Fibroblast of skin of abdomen (primary cell): ENCODE results near the gene EPHA5. TPM values are rescaled to one million over a fixed set of nuclear protein-coding genes. Genes with fewer than 3 reads are reported as not detected.

Experiments
- DNase-seq: peaks from one replicate; pipeline ENCODE4 v3.0.0-alpha.2; 2013
- polyA plus RNA-seq, 2 experiments: library from polyadenylated mRNA; unstranded; fragments of 120-200 nt; gene quantifications; one replicate each; pipeline ENCODE4 v1.2.1, GENCODE V29; 2013; ENCODE audit not compliant: insufficient read length in 2 of 2

Gene EPHA5
- 0.46 TPM for polyA plus RNA-seq (2013, experiment 1 of 2; ENCODE audit: insufficient read length)
- 0.68 TPM for polyA plus RNA-seq (2013, experiment 2 of 2; ENCODE audit: insufficient read length)

DNA sequence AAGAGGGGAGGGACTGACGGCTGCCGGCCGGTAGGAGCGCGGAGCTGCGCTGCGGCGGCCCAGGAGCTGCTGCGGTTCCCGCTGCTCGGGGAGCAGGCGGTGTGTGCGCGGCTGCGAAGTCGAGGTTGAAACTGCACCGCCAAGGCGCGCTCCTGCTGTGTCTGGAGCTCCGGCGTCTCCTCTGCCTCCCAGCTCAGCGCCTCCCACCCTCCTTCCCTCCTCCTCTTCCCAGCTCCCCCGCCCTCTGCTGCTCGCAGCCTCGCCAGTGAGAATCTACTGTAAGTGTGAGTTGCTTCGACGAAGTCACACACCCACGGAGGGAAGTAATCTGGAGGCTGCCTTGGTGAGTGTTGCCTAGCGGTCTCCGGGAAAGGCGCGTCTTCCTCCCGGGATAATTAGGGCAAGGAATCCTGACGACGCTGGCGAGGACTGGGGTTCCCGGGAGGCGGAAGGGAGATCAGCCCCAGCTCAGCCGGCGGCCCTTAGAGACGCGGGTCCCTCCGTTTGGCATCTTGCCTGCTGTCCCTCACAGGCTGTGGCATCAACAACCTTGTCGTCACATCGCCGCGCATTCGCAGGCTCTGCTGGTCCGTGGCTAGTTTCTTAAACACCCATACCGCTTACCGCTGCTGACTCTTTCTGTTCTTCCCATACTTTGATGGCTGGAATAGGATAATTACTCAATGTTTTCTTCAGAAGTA lies at the start of gene EPHA5:
TSS of gene EPHA5 (minus strand) at position 159 of the 701 bp plus-strand sequence. CDS start 747 bp downstream, outside the sequence.
- peak; percentile 83 for DNase-seq

DNA sequence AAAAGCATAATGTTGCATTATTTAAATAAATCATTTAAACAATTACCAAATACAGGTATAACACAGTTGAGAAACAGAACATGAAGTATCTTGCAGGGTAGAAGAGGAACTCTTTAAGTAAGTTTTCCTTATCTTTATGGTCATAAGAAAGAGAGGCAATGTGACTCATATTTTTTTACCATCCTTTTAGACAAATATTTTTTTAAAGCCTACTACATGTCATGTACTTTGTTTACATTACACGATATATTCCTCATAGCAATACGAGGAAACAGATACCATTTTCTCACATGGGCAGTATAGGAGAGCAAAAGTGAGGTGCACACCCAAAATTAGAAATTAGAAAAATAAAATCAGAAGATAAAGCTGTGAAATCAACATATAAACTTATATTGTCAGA lies 49.3 kb upstream of the EPHA5 start:
- DNase-seq, result no peak

DNA sequence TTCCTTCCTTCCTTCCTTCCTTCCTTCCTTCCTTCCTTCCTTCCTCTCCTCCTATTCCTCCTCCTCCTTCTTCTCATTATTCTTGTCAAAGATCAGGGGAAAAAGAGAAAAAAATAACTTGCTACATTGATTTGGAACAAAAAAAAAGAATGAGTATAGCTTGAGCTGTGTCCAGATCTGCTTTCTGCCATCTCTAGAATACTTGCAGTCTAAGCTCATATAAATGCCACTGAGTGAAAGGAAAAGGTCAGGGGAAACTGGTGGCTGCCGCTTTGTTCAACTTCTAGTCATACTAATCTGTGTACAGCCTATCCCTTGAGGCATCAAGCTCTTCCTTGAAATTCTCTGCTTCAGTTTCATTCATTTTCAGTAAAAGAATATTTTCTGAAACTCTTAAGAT lies 28.3 kb upstream of the EPHA5 start:
- no peak for DNase-seq

DNA sequence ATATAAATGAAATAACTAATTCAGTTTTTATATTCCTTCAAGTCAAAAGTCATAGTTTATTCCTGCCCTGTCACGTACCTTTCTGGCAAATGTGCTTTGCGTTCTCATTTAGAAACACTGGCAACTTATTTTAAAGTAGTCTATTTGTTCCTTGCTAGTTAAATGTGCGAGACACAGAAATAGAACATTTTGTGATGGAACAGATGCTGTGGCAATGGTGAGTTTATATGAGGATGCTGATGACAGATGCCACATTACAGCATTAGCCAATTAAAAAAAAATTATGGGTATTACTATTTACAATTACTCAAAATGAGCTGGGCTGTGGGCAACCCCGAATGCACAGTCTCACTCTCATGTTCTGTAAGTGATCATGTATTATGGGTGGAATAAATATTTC lies 26.1 kb upstream of the EPHA5 start:
- DNase-seq, result no peak

- no peak for DNase-seq
Measured at GRCh38 chr4:65671372-65671771, 1.1 kb upstream of the EPHA5 start.

- no peak for DNase-seq
Measured at GRCh38 chr4:65670020-65670330, 314 bp downstream of the EPHA5 start.

DNA sequence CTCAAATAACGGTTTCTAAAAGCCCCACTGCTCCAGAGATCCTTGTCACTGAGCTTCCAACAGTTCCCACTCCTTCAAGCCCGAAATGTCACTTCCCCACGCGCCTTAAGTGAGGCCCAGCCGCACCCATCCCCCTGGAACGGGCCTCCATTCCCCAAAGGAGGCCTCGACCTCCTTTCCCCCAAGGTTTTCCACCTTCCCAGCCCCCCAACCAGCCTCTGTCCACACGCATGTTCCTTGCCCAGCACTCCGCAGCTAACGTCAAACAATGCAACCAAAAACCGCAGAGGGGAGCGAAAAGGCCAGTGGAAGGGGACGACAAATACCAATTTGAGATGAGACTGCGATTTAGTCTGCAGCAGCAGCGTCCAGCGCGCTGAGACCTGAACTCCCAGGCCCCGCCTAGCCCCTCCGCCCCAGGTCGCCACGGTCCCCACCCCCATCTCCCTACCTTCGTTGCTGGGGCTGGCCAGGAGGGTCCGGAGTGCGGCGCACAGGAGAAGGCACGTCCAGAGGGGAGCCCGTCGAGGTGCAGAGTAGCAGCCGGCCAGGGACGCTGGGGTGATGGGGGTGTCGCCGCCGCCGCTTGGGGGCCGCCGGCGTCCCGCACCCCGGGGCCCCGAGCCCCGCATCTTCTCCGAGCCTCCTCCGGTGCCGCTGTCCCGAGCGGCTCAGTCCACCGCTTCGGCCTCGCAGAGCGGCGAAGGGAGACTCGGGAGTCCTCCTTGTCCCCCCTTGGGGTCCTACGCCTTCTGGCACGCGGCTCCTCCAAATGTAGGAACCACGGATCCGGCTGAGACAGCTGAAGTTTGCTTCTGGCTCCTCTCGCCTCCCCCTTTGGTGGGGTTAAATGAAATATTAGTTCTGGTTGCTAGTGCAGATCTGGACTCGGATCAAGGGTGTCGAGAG lies 924 bp downstream of the EPHA5 start:
- peak; percentile 9 for DNase-seq

- DNase-seq, result peak; percentile 28
Measured at GRCh38 chr4:65668201-65669089, 1.8 kb downstream of the EPHA5 start.

DNA sequence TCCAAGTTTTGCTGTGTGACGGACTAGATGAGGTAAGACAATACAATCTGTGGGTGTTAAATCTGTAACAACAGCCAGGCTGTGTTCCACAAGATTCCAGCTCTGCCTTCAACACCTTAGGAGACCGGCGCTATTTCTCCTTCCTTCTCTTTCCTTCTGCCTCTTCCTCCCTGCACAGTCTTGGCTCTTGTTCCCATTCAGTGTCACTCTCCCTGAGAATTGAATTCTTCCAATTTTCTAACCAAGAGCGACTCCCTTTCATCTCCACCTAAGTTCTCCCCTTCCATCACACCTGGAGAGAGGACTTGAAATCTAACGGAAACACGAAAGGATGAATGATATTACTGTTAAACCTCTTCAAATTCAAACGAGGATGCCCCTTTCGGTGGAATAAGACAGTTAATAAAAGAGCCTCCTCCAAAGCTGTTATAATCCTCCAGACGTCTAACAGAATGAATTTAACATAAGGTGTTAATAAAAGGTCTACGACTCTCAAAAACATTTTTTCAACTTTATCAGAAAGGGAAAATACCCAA lies 2.7 kb downstream of the EPHA5 start:
- DNase-seq, result no peak

GRCh38 chr4:65665771-65666523 lies 4.3 kb downstream of the EPHA5 start:
- DNase-seq, result no peak

- DNase-seq, result no peak
Measured at GRCh38 chr4:65661471-65661870, 8.8 kb downstream of the EPHA5 start.

DNA sequence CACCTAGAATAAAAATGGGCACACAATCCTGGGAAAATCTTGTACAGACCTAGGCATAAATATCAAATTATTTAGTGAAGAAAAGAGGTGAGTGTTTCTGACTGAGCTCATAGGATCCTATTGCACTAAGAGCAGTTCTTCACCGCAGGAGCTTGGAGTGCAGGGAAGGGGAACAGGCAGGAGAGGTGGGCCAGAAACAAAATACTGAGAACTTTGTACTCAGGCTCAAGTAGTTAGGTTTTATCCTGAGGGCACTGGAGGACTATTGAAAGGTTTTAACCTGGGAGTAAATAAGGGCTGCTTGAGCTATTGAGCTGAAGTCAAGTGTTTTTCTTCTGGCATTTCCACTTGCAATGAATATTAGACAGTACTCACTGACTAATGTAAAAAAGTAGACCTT lies 12.2 kb downstream of the EPHA5 start:
- no peak for DNase-seq

- no peak for DNase-seq
Measured at GRCh38 chr4:65656008-65656407, 14.3 kb downstream of the EPHA5 start.

DNA sequence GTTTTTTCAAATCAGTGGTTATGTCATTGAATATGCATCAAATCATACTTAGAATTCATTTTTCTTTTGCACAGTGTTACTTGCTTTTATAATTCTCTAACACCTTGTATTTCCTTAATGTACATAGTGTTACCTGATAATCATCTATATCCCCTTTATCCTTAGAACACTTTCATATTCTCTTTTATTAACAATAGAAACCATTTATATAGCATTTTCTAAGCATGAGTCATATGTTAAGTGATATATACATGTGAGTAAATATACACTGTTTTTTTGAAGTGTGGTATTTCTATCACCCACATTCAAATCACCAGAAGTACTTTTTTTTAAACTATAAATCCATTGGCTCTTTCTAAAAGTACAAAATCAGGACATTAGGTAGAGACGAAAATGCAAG lies 15.3 kb downstream of the EPHA5 start:
- DNase-seq, result no peak

- no peak for DNase-seq
Measured at GRCh38 chr4:65653740-65654361, 16.4 kb downstream of the EPHA5 start.

DNA sequence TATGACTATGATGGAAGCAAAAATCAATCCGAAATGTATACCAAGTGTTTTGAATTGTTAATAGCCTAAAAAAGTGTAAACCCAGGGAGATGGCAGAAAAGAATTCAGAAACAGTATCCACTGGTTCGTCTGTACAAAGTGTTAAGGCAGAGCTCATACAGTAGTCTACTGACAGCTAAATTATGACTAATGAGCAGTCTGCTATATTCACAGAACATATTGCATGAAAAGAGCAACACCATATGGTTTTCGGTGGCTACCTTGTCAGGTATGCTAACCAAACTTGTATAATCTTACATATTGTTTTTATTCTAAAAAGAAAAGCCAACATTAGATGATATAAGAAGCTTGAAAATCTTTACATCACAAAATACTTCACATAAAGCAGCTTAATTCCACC lies 18.5 kb downstream of the EPHA5 start:
- DNase-seq, result no peak

GRCh38 chr4:65651031-65651430 lies 19.3 kb downstream of the EPHA5 start:
- DNase-seq, result no peak

DNA sequence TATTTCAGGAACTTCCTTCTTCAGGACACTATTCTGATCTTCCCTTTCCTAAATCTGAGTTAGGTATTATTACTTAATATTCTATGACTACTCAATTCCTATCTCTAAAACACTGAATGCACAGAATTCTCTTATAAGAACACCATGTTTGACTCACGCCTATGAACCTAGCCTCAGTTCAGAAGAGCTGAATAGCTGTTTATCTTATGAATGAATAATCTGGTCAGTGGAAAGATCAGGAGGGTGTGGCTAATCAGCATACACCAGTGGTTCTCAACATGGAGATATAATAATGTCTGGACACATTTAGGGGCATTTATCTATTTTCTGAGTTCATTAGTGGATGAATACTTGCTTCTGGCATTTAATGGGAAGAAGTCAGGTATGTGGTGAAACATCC lies 24.2 kb downstream of the EPHA5 start:
- DNase-seq, result no peak

- peak; percentile 66 for DNase-seq
Measured at GRCh38 chr4:65645185-65645584, 25.1 kb downstream of the EPHA5 start.

- DNase-seq, result no peak
Measured at GRCh38 chr4:65635051-65635821, 35.1 kb downstream of the EPHA5 start.
